IPS-18a (cell line): ENCODE results near the gene BORCS5.

Experiments
- H3K27ac ChIP-seq: one replicate; pipeline ENCODE4 v1.5.1; 2013; ENCODE audit warnings: low read length
- H3K27me3 ChIP-seq: one replicate; pipeline ENCODE4 v1.6.1; 2013; ENCODE audit warnings: mild to moderate bottlenecking, low read length; ENCODE audit not compliant: control insufficient read depth, insufficient read depth
- H3K36me3 ChIP-seq: one replicate; pipeline ENCODE4 v1.6.1; 2013; ENCODE audit warnings: low read depth, low read length; ENCODE audit not compliant: control insufficient read depth
- H3K4me1 ChIP-seq: one replicate; pipeline ENCODE4 v1.6.1; 2013; ENCODE audit warnings: low read depth, low read length; ENCODE audit not compliant: control insufficient read depth
- H3K4me3 ChIP-seq: one replicate; pipeline ENCODE4 v1.5.1; 2013; ENCODE audit warnings: low read length
- H3K9ac ChIP-seq: one replicate; pipeline ENCODE4 v1.6.1; 2013; ENCODE audit warnings: mild to moderate bottlenecking, low read length, moderate library complexity
- H3K9me3 ChIP-seq: one replicate; pipeline ENCODE4 v1.6.1; 2013; ENCODE audit warnings: low read depth, low read length; ENCODE audit not compliant: control insufficient read depth

The BORCS5 gene

GRCh38 chr12:12442548-12443071 lies 85.7 kb downstream of the BORCS5 start:
- no peak overlapping the region for H3K4me3 ChIP-seq
- no peaks in the 10 kb centered on the region for H3K36me3 ChIP-seq
- H3K4me1 ChIP-seq = peaks cover 6% of the 10 kb centered on the region
- H3K27ac ChIP-seq = no peak overlapping the region
- H3K9me3 ChIP-seq = no peaks in the 10 kb centered on the region
- no peaks in the 10 kb centered on the region for H3K27me3 ChIP-seq
- H3K9ac ChIP-seq = no peak overlapping the region

- Histone ChIP-seq H3K36me3 (no peaks in the 10 kb centered on the region), H3K4me1 (peaks cover 6% of the 10 kb centered on the region), H3K4me3 (no peak overlapping the region), H3K9me3 (no peaks in the 10 kb centered on the region), H3K27ac (no peak overlapping the region), H3K9ac (no peak overlapping the region), H3K27me3 (no peaks in the 10 kb centered on the region)
These were observed 86.6 kb downstream of the BORCS5 start for GRCh38 chr12:12443431-12443878.

GRCh38 chr12:12445165-12445881 lies 88.4 kb downstream of the BORCS5 start:
- Histone ChIP-seq H3K9ac (no peak overlapping the region), H3K4me1 (peaks cover 6% of the 10 kb centered on the region), H3K27ac (no peak overlapping the region), H3K4me3 (no peak overlapping the region), H3K9me3 (no peaks in the 10 kb centered on the region), H3K27me3 (no peaks in the 10 kb centered on the region), H3K36me3 (no peaks in the 10 kb centered on the region)

GRCh38 chr12:12445882-12446181 lies 89.0 kb downstream of the BORCS5 start:
- Histone ChIP-seq H3K27me3 (no peaks in the 10 kb centered on the region), H3K27ac (no peak overlapping the region), H3K4me1 (peaks cover 6% of the 10 kb centered on the region), H3K9me3 (no peaks in the 10 kb centered on the region), H3K36me3 (no peaks in the 10 kb centered on the region), H3K4me3 (no peak overlapping the region), H3K9ac (no peak overlapping the region)

GRCh38 chr12:12446786-12447185 lies 89.9 kb downstream of the BORCS5 start:
- H3K27me3 ChIP-seq = no peaks in the 10 kb centered on the region
- H3K9me3 ChIP-seq = no peaks in the 10 kb centered on the region
- H3K4me1 ChIP-seq = peaks cover 6% of the 10 kb centered on the region
- H3K9ac ChIP-seq = no peak overlapping the region
- H3K27ac ChIP-seq = no peak overlapping the region
- H3K4me3 ChIP-seq = no peak overlapping the region
- H3K36me3 ChIP-seq = no peaks in the 10 kb centered on the region

GRCh38 chr12:12447236-12447635 lies 90.4 kb downstream of the BORCS5 start:
- Histone ChIP-seq H3K9ac (no peak overlapping the region), H3K36me3 (no peaks in the 10 kb centered on the region), H3K4me3 (no peak overlapping the region), H3K27me3 (no peaks in the 10 kb centered on the region), H3K27ac (no peak overlapping the region), H3K9me3 (no peaks in the 10 kb centered on the region), H3K4me1 (peaks cover 6% of the 10 kb centered on the region)

- Histone ChIP-seq H3K4me3 (no peak overlapping the region), H3K9ac (no peak overlapping the region), H3K4me1 (peaks cover 6% of the 10 kb centered on the region), H3K9me3 (no peaks in the 10 kb centered on the region), H3K27ac (no peak overlapping the region), H3K36me3 (no peaks in the 10 kb centered on the region), H3K27me3 (no peaks in the 10 kb centered on the region)
These were observed 91.0 kb downstream of the BORCS5 start for GRCh38 chr12:12447837-12448236.

GRCh38 chr12:12449533-12450025 lies 92.7 kb downstream of the BORCS5 start:
- H3K9me3 ChIP-seq = no peaks in the 10 kb centered on the region
- H3K9ac ChIP-seq = no peak overlapping the region
- H3K27me3 ChIP-seq = no peaks in the 10 kb centered on the region
- no peak overlapping the region for H3K4me3 ChIP-seq
- peaks cover 6% of the 10 kb centered on the region for H3K4me1 ChIP-seq
- no peaks in the 10 kb centered on the region for H3K36me3 ChIP-seq
- H3K27ac ChIP-seq = no peak overlapping the region

- Histone ChIP-seq H3K27me3 (no peaks in the 10 kb centered on the region), H3K9me3 (no peaks in the 10 kb centered on the region), H3K36me3 (no peaks in the 10 kb centered on the region), H3K27ac (no peak overlapping the region), H3K9ac (no peak overlapping the region), H3K4me3 (no peak overlapping the region), H3K4me1 (peaks cover 6% of the 10 kb centered on the region)
These were observed 93.2 kb downstream of the BORCS5 start for GRCh38 chr12:12450043-12450471.

- H3K27me3 ChIP-seq = no peaks in the 10 kb centered on the region
- H3K9me3 ChIP-seq = no peaks in the 10 kb centered on the region
- no peak overlapping the region for H3K27ac ChIP-seq
- H3K4me1 ChIP-seq = peaks cover 6% of the 10 kb centered on the region
- no peak overlapping the region for H3K4me3 ChIP-seq
- no peak overlapping the region for H3K9ac ChIP-seq
- no peaks in the 10 kb centered on the region for H3K36me3 ChIP-seq
These were observed 94.2 kb downstream of the BORCS5 start for GRCh38 chr12:12451098-12451497.

GRCh38 chr12:12452326-12452902 lies 95.5 kb downstream of the BORCS5 start:
- no peaks in the 10 kb centered on the region for H3K9me3 ChIP-seq
- no peaks in the 10 kb centered on the region for H3K27me3 ChIP-seq
- H3K4me1 ChIP-seq = no peaks in the 10 kb centered on the region
- no peak overlapping the region for H3K4me3 ChIP-seq
- no peak overlapping the region for H3K27ac ChIP-seq
- H3K36me3 ChIP-seq = no peaks in the 10 kb centered on the region
- H3K9ac ChIP-seq = no peak overlapping the region

- Histone ChIP-seq H3K4me1 (no peaks in the 10 kb centered on the region), H3K27ac (no peak overlapping the region), H3K4me3 (no peak overlapping the region), H3K36me3 (no peaks in the 10 kb centered on the region), H3K27me3 (no peaks in the 10 kb centered on the region), H3K9me3 (no peaks in the 10 kb centered on the region), H3K9ac (no peak overlapping the region)
These were observed 96.8 kb downstream of the BORCS5 start for GRCh38 chr12:12453635-12454034.
